Loucy (cell line): Measurements from ENCODE around the gene POLD1.

Experiments
- CTCF ChIP-seq: fragments of 200-600 bp; sonication (generic); conservative IDR thresholded peaks from 2 replicates; pipeline ENCODE4 v1.5.1; 2014; ENCODE audit warnings: mild to moderate bottlenecking, antibody characterized with exemption, low read length
- EZH2phosphoT487 ChIP-seq: fragments of 200-600 bp; IDR thresholded peaks from 2 replicates; pipeline ENCODE4 v1.6.1; 2018; ENCODE audit warnings: antibody characterized with exemption, mild to moderate bottlenecking, moderate library complexity, borderline replicate concordance

- no peak for TF ChIP-seq CTCF
- TF ChIP-seq EZH2phosphoT487, result no peak
Observed at GRCh38 chr19:50422397-50423278, 38.5 kb downstream of the POLD1 start.
